ENCODE measurements around the gene LMAN1. TPM values are rescaled to one million over a fixed set of nuclear protein-coding genes. Genes with fewer than 3 reads are reported as not detected.

The LMAN1 gene
- total and polyA plus RNA-seq, 2 experiments from 2014 or later: 111 to 134 TPM

GRCh38 chr18:59357928-59358327, 1.1 kb downstream of the LMAN1 start:
- no peak for TF ChIP-seq POLR2AphosphoS5 (IDR thresholded peaks at IDR 0.05; ENCODE audit: low read depth)
- no peak for TF ChIP-seq ZNF114 (CRISPR knock-in tag; IDR thresholded peaks at IDR 0.05)
- no peak for TF ChIP-seq ZNF331 (CRISPR knock-in tag; IDR thresholded peaks at IDR 0.05; ENCODE audit: low read depth)
- no peak for TF ChIP-seq EZH2 (IDR thresholded peaks at IDR 0.05; ENCODE audit: low read depth, unreplicated experiment)
- H3K4me3 ChIP-seq: peak overlapping the region; percentile 94
- H4K20me1 ChIP-seq (replicated peaks; ENCODE audit: insufficient read depth): peaks cover 3% of the 10 kb centered on the region; the same call in 1 of the 2 replicates
- Mint-ChIP-seq H3K36me3 (ENCODE audit: low read depth) (peaks cover 16% of the 10 kb centered on the region), H3K27me3 (ENCODE audit: insufficient read depth, low read depth, poor library complexity) (peaks cover 3% of the 10 kb centered on the region), H3K9me3 (no peaks in the 10 kb centered on the region), H3K27ac (peak overlapping the region; percentile 97; the same call in 1 of the 2 replicates), H3K4me1 (peaks cover 5% of the 10 kb centered on the region), H3K4me3 (peak overlapping the region; percentile 98)
- H3K4me1 ChIP-seq (ENCODE audit: insufficient read depth): peaks cover 15% of the 10 kb centered on the region
- peaks cover 17% of the 10 kb centered on the region for H3K27me3 ChIP-seq (ENCODE audit: insufficient read depth)
- DNase-seq (ENCODE audit: low spot score): no peak
- ATAC-seq: no peak
- peak overlapping the region; percentile 89 for H3K4me2 ChIP-seq
- H3K79me2 ChIP-seq (replicated peaks; ENCODE audit: insufficient read depth): peaks cover 34% of the 10 kb centered on the region
- peaks cover 21% of the 10 kb centered on the region for H3K36me3 ChIP-seq (ENCODE audit: insufficient read depth)
- no peaks in the 10 kb centered on the region for H3K9me2 ChIP-seq (ENCODE audit: insufficient read depth)
- no peak overlapping the region for H3K27ac ChIP-seq (ENCODE audit: low read depth)
- no peaks in the 10 kb centered on the region for H3F3A ChIP-seq (replicated peaks; ENCODE audit: low read depth)
- H2AFZ ChIP-seq: no peak overlapping the region

DNA sequence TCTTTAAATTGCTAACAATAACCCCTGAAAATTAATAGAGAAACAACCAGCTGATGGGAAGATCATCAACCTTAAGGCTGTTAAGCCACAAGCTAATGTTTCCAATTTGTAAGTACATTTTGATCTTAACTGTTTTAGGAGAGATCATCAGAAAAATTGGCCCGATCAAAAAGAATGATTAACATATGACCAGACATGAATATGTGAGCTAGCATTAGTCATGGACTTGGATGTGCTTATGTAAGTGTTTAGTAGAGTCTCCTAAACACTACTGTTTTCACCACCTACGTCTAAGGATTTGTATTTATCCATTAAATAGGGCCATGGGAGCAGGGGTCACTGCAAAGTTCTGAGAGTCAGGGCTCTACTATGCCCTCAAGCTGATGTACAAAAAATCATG, 4.3 kb downstream of the LMAN1 start:
- H3K27me3 ChIP-seq (ENCODE audit: insufficient read depth): peaks cover 4% of the 10 kb centered on the region
- Mint-ChIP-seq H3K27ac (no peak overlapping the region), H3K9me3 (no peaks in the 10 kb centered on the region), H3K4me3 (no peak overlapping the region), H3K4me1 (peaks cover 5% of the 10 kb centered on the region), H3K27me3 (ENCODE audit: insufficient read depth, low read depth, poor library complexity) (peaks cover 3% of the 10 kb centered on the region), H3K36me3 (ENCODE audit: low read depth) (peaks cover 43% of the 10 kb centered on the region)
- H4K20me1 ChIP-seq (replicated peaks; ENCODE audit: insufficient read depth): peaks cover 16% of the 10 kb centered on the region
- H3K4me1 ChIP-seq (ENCODE audit: insufficient read depth): peaks cover 12% of the 10 kb centered on the region
- no peak overlapping the region for H3K4me3 ChIP-seq
- no peak for ATAC-seq
- H3K4me2 ChIP-seq: no peak overlapping the region
- peaks cover 51% of the 10 kb centered on the region for H3K36me3 ChIP-seq (ENCODE audit: insufficient read depth)
- H3K27ac ChIP-seq (ENCODE audit: low read depth): no peak overlapping the region
- H3F3A ChIP-seq (replicated peaks; ENCODE audit: low read depth): no peaks in the 10 kb centered on the region
- TF ChIP-seq POLR2AphosphoS5 (IDR thresholded peaks at IDR 0.05; ENCODE audit: low read depth) (no peak), REST (IDR thresholded peaks at IDR 0.05; ENCODE audit: unreplicated experiment) (no peak), STAT1 (IDR thresholded peaks at IDR 0.05; ENCODE audit: unreplicated experiment) (no peak)
- DNase-seq (ENCODE audit: low spot score): no peak
- no peaks in the 10 kb centered on the region for H3K9me2 ChIP-seq (ENCODE audit: insufficient read depth)
- H2AFZ ChIP-seq: no peak overlapping the region
- H3K79me2 ChIP-seq (replicated peaks; ENCODE audit: insufficient read depth): peaks cover 38% of the 10 kb centered on the region

GRCh38 chr18:59353079-59353680, 5.9 kb downstream of the LMAN1 start:
- Histone ChIP-seq H3K27me3 (ENCODE audit: insufficient read depth) (no peaks in the 10 kb centered on the region), H4K20me1 (replicated peaks; ENCODE audit: insufficient read depth) (peaks cover 17% of the 10 kb centered on the region), H3K27ac (ENCODE audit: low read depth) (no peak overlapping the region), H3K4me3 (no peak overlapping the region), H3K79me2 (replicated peaks; ENCODE audit: insufficient read depth) (peaks cover 31% of the 10 kb centered on the region), H3K4me2 (no peak overlapping the region), H2AFZ (no peak overlapping the region), H3K36me3 (ENCODE audit: insufficient read depth) (peaks cover 66% of the 10 kb centered on the region), H3F3A (replicated peaks; ENCODE audit: low read depth) (no peaks in the 10 kb centered on the region), H3K9me2 (ENCODE audit: insufficient read depth) (no peaks in the 10 kb centered on the region), H3K4me1 (ENCODE audit: insufficient read depth) (peaks cover 10% of the 10 kb centered on the region)
- DNase-seq (ENCODE audit: low spot score): no peak
- Mint-ChIP-seq H3K36me3 (ENCODE audit: low read depth) (peaks cover 57% of the 10 kb centered on the region), H3K4me1 (peaks cover 5% of the 10 kb centered on the region; the same call in 2 of the 3 replicates), H3K27me3 (ENCODE audit: insufficient read depth, low read depth, poor library complexity) (no peaks in the 10 kb centered on the region), H3K27ac (no peak overlapping the region), H3K4me3 (no peak overlapping the region), H3K9me3 (no peaks in the 10 kb centered on the region)
- no peak for ATAC-seq
- TF ChIP-seq, protein P1, sequence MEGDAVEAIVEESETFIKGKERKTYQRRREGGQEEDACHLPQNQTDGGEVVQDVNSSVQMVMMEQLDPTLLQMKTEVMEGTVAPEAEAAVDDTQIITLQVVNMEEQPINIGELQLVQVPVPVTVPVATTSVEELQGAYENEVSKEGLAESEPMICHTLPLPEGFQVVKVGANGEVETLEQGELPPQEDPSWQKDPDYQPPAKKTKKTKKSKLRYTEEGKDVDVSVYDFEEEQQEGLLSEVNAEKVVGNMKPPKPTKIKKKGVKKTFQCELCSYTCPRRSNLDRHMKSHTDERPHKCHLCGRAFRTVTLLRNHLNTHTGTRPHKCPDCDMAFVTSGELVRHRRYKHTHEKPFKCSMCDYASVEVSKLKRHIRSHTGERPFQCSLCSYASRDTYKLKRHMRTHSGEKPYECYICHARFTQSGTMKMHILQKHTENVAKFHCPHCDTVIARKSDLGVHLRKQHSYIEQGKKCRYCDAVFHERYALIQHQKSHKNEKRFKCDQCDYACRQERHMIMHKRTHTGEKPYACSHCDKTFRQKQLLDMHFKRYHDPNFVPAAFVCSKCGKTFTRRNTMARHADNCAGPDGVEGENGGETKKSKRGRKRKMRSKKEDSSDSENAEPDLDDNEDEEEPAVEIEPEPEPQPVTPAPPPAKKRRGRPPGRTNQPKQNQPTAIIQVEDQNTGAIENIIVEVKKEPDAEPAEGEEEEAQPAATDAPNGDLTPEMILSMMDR (conservative IDR thresholded peaks at IDR 0.05; ENCODE audit: low read depth in 2 of 2): no peak
- no peak for TF ChIP-seq CREB1 (CRISPR knock-in tag; IDR thresholded peaks at IDR 0.05; ENCODE audit: low read depth)
- no peak for TF ChIP-seq NANOG (IDR thresholded peaks at IDR 0.05; ENCODE audit: borderline replicate concordance)
- TF ChIP-seq, protein P2, sequence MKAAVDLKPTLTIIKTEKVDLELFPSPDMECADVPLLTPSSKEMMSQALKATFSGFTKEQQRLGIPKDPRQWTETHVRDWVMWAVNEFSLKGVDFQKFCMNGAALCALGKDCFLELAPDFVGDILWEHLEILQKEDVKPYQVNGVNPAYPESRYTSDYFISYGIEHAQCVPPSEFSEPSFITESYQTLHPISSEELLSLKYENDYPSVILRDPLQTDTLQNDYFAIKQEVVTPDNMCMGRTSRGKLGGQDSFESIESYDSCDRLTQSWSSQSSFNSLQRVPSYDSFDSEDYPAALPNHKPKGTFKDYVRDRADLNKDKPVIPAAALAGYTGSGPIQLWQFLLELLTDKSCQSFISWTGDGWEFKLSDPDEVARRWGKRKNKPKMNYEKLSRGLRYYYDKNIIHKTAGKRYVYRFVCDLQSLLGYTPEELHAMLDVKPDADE (IDR thresholded peaks at IDR 0.05): no peak
